DOHH2 (cell line): ENCODE measurements around the gene ERI3.

Experiments
- H3F3A ChIP-seq: fragments of 200-600 bp; sonication (generic), shearing (Covaris generic); 2 replicates; pipeline ENCODE4 v1.6.0; 2016; ENCODE audit warnings: antibody characterized with exemption, mild to moderate bottlenecking; ENCODE audit not compliant: control insufficient read depth, insufficient read depth
- H3K27ac ChIP-seq: fragments of 200-600 bp; sonication (generic); 2 replicates; pipeline ENCODE4 v1.5.1; 2014; ENCODE audit warnings: low read depth, mild to moderate bottlenecking, low read length, moderate library complexity
- H3K27me3 ChIP-seq: fragments of 200-600 bp; sonication (generic); 2 replicates; pipeline ENCODE4 v1.6.1; 2014; ENCODE audit warnings: mild to moderate bottlenecking, low read length, mixed read lengths; ENCODE audit not compliant: control insufficient read depth
- H3K36me3 ChIP-seq: fragments of 200-600 bp; sonication (generic); 2 replicates; pipeline ENCODE4 v1.6.1; 2014; ENCODE audit warnings: mild to moderate bottlenecking, low read length, moderate library complexity, mixed read lengths; ENCODE audit not compliant: control insufficient read depth
- H3K4me1 ChIP-seq: fragments of 200-600 bp; sonication (generic); 2 replicates; pipeline ENCODE4 v1.6.1; 2014; ENCODE audit warnings: mild to moderate bottlenecking, low read length, mixed read lengths; ENCODE audit not compliant: control insufficient read depth
- H3K4me2 ChIP-seq: fragments of 200-600 bp; sonication (generic); 2 replicates; pipeline ENCODE4 v1.6.0; 2014; ENCODE audit warnings: mild to moderate bottlenecking, low read length, moderate library complexity
- H3K4me3 ChIP-seq: fragments of 200-600 bp; sonication (generic); 2 replicates; pipeline ENCODE4 v1.5.1; 2014; ENCODE audit warnings: mild to moderate bottlenecking, low read length, mixed read lengths
- H3K79me2 ChIP-seq: fragments of 200-600 bp; sonication (generic); 2 replicates; pipeline ENCODE4 v1.6.1; 2014; ENCODE audit warnings: mild to moderate bottlenecking, low read length, mixed read lengths; ENCODE audit not compliant: control insufficient read depth
- H3K9me2 ChIP-seq: fragments of 200-600 bp; sonication (generic); replicated peaks from 2 replicates; pipeline ENCODE4 v1.6.1; 2014; ENCODE audit warnings: mild to moderate bottlenecking, low read length, mixed read lengths; ENCODE audit not compliant: control insufficient read depth
- H3K9me3 ChIP-seq: fragments of 200-600 bp; sonication (generic); 2 replicates; pipeline ENCODE4 v1.6.1; 2014; ENCODE audit warnings: antibody characterized with exemption, low read length, mixed read lengths; ENCODE audit not compliant: control insufficient read depth, insufficient read depth
- H4K20me1 ChIP-seq: fragments of 200-600 bp; sonication (generic); 2 replicates; pipeline ENCODE4 v1.6.0; 2014; ENCODE audit warnings: low read depth, mild to moderate bottlenecking, antibody characterized with exemption, low read length, moderate library complexity; ENCODE audit not compliant: control insufficient read depth, insufficient read depth
- EZH2phosphoT487 ChIP-seq: fragments of 200-600 bp; sonication (generic); IDR thresholded peaks from 2 replicates; pipeline ENCODE4 v1.6.1; 2017; ENCODE audit warnings: borderline replicate concordance, mild to moderate bottlenecking, antibody characterized with exemption, low read length, moderate library complexity, mixed read lengths
- TF ChIP-seq, protein P1 (sequence below): fragments of 200-600 bp; sonication (generic); IDR thresholded peaks from one replicate; pipeline ENCODE4 v1.5.1; 2014; ENCODE audit warnings: antibody characterized with exemption, mild to moderate bottlenecking, low read depth, low read length; ENCODE audit not compliant: poor library complexity, severe bottlenecking

ERI3 gene

DNA sequence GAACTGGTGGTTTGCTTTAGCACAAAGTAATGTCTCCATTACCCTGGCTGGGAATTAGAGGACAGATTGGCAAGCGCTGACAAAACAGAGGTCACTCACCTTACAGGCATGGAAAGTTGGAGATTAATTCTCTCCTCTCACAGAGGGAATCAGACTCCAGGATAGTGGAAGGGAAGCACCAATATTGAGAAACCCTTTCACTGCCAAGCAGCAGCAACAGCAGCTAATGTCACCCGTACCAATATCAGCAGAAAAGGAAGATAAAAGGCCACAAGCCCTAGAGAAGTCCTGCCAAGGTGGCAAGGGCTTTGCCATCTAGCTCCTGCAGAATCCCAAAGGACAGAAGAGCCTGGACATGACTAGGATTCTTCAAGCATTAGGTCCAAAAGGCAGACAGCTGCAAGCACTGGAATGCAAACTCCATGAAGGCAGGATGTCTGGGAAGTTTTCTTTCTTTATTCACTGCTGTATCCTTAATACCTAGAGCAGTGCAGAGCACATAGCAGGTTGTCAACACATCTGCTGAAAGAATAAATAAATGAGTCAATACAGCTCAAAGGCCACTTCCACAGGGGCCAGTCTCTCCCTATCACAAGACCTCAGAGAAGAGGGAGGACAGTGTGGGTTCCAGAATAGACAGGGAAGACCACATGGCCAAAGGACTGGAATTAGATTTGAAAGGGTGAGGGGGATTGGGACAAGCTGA is 57.2 kb downstream of the ERI3 start:
- no peaks in the 10 kb centered on the region for H3K9me2 ChIP-seq
- no peaks in the 10 kb centered on the region for H3K4me1 ChIP-seq
- no peak overlapping the region for H3K27ac ChIP-seq
- H3K4me2 ChIP-seq: no peak overlapping the region
- TF ChIP-seq EZH2phosphoT487: no peak
- TF ChIP-seq, protein P1, sequence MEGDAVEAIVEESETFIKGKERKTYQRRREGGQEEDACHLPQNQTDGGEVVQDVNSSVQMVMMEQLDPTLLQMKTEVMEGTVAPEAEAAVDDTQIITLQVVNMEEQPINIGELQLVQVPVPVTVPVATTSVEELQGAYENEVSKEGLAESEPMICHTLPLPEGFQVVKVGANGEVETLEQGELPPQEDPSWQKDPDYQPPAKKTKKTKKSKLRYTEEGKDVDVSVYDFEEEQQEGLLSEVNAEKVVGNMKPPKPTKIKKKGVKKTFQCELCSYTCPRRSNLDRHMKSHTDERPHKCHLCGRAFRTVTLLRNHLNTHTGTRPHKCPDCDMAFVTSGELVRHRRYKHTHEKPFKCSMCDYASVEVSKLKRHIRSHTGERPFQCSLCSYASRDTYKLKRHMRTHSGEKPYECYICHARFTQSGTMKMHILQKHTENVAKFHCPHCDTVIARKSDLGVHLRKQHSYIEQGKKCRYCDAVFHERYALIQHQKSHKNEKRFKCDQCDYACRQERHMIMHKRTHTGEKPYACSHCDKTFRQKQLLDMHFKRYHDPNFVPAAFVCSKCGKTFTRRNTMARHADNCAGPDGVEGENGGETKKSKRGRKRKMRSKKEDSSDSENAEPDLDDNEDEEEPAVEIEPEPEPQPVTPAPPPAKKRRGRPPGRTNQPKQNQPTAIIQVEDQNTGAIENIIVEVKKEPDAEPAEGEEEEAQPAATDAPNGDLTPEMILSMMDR: no peak
- no peaks in the 10 kb centered on the region for H3K79me2 ChIP-seq
- peaks cover 33% of the 10 kb centered on the region for H3K36me3 ChIP-seq
- no peaks in the 10 kb centered on the region for H3F3A ChIP-seq
- H3K27me3 ChIP-seq: no peaks in the 10 kb centered on the region
- no peak overlapping the region for H3K4me3 ChIP-seq
- H4K20me1 ChIP-seq: no peaks in the 10 kb centered on the region
- H3K9me3 ChIP-seq: no peaks in the 10 kb centered on the region

DNA sequence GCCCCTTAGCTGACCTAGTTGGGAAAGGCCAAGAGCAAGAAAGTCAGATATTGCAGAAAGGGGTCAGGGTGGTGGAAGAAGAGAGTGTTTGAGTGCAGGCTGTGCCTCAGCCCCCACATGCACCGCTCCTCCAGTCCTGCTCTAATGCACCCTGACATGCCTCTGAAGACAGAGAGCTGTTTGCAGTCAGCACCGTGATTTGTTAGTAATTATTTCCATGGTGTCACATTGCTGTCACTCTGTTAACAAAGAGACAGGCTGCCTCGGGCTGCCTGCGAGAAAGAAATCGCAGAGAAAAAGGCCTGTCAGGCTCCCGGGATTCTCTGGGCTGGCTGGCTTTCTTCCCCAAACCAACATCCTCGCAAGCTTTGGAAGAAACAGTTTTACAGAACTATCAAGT is 58.3 kb downstream of the ERI3 start:
- H3K27ac ChIP-seq: no peak overlapping the region
- no peak overlapping the region for H3K4me3 ChIP-seq
- H3K79me2 ChIP-seq: no peaks in the 10 kb centered on the region
- peaks cover 25% of the 10 kb centered on the region for H3K36me3 ChIP-seq
- H3K4me1 ChIP-seq: no peaks in the 10 kb centered on the region
- H3K27me3 ChIP-seq: no peaks in the 10 kb centered on the region
- TF ChIP-seq, protein P1: no peak
- no peak for TF ChIP-seq EZH2phosphoT487
- H3F3A ChIP-seq: no peaks in the 10 kb centered on the region
- no peaks in the 10 kb centered on the region for H3K9me3 ChIP-seq
- H3K4me2 ChIP-seq: no peak overlapping the region
- H3K9me2 ChIP-seq: no peaks in the 10 kb centered on the region
- H4K20me1 ChIP-seq: no peaks in the 10 kb centered on the region

DNA sequence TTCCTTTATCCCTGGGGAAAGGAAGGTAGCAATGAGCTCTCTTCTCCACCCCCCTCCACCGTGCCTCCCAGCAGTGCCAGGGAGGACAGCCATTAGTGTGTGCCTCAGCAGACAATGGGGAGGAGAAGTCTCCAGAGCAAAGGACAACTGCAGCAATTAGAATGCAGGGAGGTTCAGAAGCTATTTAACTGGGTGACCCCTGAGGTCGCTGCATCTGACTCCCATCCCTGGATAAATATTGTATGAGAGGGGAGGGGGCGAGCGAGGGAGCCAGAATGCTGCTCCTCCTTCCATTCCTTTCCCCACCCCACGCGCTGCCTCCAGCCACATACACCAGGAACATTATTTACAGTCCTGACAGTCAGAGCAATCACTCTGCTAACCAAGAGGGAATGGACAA is 59.0 kb downstream of the ERI3 start:
- no peaks in the 10 kb centered on the region for H4K20me1 ChIP-seq
- no peak overlapping the region for H3K4me2 ChIP-seq
- TF ChIP-seq, protein P1: no peak
- TF ChIP-seq EZH2phosphoT487: no peak
- no peaks in the 10 kb centered on the region for H3K4me1 ChIP-seq
- H3K36me3 ChIP-seq: peaks cover 25% of the 10 kb centered on the region
- no peaks in the 10 kb centered on the region for H3K27me3 ChIP-seq
- H3K9me2 ChIP-seq: no peaks in the 10 kb centered on the region
- H3K4me3 ChIP-seq: no peak overlapping the region
- H3K79me2 ChIP-seq: no peaks in the 10 kb centered on the region
- H3F3A ChIP-seq: no peaks in the 10 kb centered on the region
- H3K9me3 ChIP-seq: no peaks in the 10 kb centered on the region
- H3K27ac ChIP-seq: no peak overlapping the region
